ENCODE data around the gene MYO15B.
A peak's percentile ranks its signal among the peaks of the same experiment; 100 is the strongest.

Gene MYO15B

DNA sequence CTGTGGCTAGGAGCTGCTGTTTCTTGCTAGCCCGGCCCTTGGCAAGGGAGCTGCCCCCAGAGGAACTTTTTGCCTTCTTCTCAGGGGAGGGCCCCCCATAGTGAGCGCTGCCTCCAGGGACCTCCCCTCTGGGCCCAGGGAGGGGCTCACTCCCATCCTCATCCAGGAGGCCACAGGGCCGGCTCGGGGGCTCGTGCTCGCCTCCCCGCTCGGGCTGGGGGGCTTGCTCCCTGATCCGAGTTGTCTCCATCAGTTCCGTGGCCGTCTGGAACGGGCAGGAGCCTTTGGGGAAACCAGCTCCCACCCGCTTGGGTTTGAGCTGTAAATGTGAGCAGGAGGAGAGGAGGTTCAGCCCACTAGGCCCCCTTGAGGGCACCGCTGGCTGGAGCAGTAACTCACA is 41.6 kb downstream of the MYO15B start:
- TF ChIP-seq CTCF (IDR thresholded peaks at IDR 0.05; ENCODE audit: low read depth, low read length) = no peak
- no peak overlapping the region for H3K4me3 ChIP-seq (ENCODE audit: low read depth, low read length)

GRCh38 chr17:75630071-75630917 is 42.7 kb downstream of the MYO15B start:
- TF ChIP-seq CTCF (IDR thresholded peaks at IDR 0.05; ENCODE audit: low read depth, low read length) = no peak
- no peak overlapping the region for H3K4me3 ChIP-seq (ENCODE audit: low read depth, low read length)

DNA sequence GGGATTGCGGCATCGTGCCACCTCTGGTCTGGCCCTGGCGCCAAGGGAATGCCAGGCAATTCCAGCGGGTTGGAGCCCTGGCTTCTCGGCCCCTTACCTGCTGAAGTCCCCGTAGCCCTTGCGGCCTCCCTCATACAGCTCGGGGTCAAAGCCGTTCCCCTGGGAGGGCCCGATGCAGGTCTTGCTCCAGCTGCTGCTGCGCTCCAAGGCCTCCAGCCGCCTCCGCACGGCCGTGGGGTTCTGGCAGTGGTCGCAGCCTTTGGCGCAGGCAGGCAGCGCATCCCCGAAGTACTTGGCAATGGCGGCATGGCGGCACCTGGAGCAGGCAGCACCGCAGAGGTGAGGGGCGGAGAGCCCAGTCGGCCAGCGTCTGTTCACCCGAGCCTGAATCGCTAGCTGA is 43.8 kb downstream of the MYO15B start:
- TF ChIP-seq CTCF (IDR thresholded peaks at IDR 0.05; ENCODE audit: low read depth, low read length) = no peak
- H3K4me3 ChIP-seq (ENCODE audit: low read depth, low read length) = no peak overlapping the region

GRCh38 chr17:75632428-75632827 is 44.8 kb downstream of the MYO15B start:
- H3K4me3 ChIP-seq (ENCODE audit: low read depth, low read length) = no peak overlapping the region
- no peak for TF ChIP-seq CTCF (IDR thresholded peaks at IDR 0.05; ENCODE audit: low read depth, low read length)

DNA sequence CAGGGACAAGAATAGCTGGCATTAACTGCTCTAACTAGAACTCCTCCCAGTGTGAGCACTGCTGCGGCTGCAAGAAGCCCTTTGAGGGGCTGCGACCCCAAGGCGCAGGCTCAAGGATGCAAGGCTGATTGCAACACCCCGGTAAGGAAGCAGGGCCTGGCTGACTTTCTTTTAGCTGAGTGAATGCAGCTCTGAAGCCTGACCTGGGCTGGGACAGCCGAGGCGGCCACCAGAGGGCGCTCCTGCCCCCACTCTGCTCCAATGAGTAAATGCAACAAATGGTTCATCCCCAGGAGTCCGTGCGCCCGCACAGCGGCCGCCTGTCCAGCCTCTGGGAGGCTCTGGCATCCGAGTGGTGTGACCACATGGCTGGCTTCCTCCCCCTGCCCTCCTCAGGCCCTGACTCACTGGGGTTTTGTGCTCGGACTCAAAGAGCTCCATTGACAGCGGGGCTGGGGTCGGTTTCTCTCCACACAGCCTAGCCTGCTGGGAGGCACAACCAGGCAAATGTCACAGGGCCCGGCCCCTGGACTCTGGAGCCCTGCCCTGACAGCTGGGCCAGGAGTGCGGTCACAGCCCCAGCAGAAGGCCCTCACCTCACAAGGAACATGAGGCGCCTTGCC is 45.4 kb downstream of the MYO15B start, which contains the start of gene SMIM5:
SMIM5 (plus strand) TSS at position 572 of the 623 bp plus-strand sequence. CDS start 6,768 bp downstream, outside the sequence.
- TF ChIP-seq CTCF (IDR thresholded peaks at IDR 0.05; ENCODE audit: low read depth, low read length) = peak; percentile 78
- no peak within 1 kb of the TSS for H3K4me3 ChIP-seq (ENCODE audit: low read depth, low read length)

GRCh38 chr17:75633486-75634375 is 46.1 kb downstream of the MYO15B start:
- TF ChIP-seq CTCF (IDR thresholded peaks at IDR 0.05; ENCODE audit: low read depth, low read length) = peak; percentile 67
- H3K4me3 ChIP-seq (ENCODE audit: low read depth, low read length) = no peak overlapping the region

All from WI38 (cell line).